Stimulated activated CD8-positive, alpha-beta memory T cell treated with anti-CD3 and anti-CD28 coated beads, Interleukin-15, amount 100 ng/mL, for 48 hours (primary cell): ENCODE measurements around the gene NEK5.
"Not testable (repeated sequence)": the region's sequence is repeated elsewhere in the genome, so short reads cannot be mapped to it uniquely, and the experiment has no call there.

Experiments
- DNase-seq, 2 donors: peaks; one replicate each; pipeline ENCODE4 v3.0.0-alpha.2; 2020; ENCODE audit warnings: low read depth in 2 of 2

The NEK5 gene

DNA sequence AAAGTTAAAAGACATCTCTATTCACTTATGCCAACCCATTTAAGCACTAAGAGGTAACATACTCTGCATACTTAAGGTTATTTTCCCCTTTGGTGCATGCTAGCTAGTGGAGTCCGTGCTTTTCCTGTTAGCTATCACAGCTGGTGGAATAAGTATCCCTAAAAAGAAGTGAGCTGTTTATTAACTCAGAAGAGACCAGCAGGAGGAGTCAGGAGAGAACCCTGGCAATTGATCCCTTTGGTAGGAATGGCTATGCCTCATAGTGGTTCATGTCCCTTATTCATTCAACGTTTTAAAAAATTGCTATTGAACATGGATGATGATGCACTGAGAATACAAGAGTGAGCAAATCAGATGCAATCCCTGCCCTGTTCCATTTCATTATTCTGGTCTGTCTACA, 12.4 kb upstream of the NEK5 start:
- DNase-seq, result no peak

DNA sequence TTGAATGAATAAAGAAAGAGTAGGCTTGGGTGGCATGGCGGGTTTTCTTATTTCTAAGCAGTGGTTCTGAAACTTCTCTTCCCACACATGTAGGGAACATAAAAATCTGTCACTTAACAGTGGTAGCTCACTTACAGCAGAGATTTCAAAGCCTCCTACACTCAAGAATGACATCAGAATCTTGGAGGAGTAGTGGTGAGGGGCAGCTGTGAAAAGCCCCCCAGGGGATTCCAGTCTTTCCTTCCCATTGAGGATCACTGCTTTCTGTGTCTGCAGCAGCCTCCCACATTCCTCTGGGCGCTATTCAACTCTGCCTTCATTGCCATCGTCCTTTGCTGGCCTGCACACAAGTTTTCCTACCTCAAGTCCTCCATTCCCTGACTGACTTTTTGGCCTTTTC, 8.6 kb upstream of the NEK5 start:
- no peak for DNase-seq

DNA sequence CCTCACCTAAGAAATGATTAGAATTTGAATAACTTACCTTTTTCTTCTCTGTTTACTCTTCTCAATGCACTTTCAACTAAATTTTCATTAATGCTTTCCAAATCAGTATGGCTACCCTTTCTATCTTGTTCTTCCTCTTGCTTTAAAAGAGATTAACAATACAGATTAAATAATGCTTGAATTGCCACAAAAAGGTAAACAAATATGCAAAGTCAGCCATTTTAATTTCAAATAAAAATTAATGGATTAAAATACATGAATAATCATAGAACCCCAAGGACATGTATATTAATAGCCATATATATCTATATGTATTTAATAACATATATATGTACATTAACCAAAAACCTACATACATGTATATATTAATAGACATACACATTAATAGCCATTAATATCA, 7.9 kb upstream of the NEK5 start:
- no peak for DNase-seq

DNA sequence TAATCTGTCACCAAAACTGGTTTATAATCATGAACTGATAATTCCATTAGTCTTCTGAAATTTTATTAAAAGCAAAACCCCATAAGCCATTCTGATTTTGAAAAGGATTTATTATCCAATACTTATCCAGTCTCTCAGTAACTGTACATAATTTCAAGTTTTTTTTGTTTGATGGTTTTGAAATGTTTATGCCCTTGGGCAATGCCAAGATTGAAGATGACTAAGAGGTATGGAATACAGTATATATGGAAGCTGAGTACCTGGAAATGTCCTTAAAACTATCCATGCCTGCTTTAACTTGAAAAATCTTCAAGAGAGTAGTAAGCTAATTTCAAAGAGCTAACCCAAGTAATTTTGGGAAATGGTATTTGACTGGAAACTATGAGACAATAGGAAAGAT, 1.8 kb upstream of the NEK5 start:
- DNase-seq, result no peak

DNA sequence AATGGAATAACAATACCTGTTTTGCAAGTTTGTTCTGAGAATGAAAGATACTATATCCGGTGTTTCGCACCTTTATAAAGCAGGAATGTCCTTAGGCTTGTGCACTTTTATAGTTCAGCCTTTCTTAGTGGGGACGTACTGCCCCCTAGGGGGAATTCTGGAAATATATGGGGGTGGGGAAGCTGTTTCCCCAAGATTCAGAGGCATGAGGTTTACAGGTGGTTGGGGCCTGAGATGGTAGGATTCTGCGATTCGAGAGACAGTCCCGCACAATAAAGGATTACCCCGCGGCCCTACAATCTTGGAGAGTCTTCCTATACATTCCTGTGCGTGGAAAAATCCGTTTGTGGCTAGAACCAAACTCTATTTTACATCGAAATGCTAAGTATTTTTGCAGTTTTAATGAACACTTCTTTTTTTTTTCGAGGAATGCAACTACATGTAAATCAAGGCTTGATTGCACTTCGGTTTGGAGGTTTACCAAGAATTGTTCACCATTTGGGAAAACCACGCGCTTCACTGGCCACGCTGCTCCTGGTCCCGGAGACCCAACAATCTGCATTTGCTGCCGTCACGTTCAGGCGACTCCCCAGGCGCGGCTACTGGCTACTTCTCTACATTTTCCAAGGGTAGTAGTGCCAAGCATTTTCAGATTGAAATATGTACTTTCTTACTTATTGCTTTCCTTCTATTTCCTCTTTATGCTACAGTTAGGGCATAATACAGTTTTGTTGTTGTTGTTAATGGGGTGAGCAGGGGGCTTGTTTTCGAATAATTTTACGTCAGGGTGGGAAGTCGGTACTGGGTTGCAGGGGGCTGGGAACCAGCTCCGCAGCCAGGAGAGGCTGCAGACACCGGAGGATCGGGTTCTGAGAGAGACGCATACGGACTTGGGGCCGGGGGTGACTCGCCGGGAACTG, 830 bp downstream of the NEK5 start:
- peak in 1 of 2 donors; percentile 10 for DNase-seq

DNA sequence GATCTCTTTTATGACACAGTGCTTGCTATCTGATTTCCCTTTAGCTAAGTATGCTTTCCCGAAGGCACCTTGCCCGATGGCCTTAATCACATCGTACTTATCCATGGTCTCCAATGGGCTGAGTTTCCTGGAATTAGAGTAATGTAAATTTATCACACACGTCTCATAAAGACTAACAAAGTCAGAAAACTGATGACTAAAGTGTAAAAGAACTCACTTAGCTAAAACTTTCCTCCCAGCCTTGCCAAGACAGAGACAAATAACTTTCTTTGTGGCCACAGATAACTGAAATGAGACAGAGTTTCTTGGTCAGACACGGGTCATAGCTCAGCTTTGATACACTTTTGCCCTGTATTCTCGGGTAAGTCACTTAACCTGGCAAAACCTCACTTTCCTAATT, 1.5 kb downstream of the NEK5 start:
- no peak for DNase-seq

DNA sequence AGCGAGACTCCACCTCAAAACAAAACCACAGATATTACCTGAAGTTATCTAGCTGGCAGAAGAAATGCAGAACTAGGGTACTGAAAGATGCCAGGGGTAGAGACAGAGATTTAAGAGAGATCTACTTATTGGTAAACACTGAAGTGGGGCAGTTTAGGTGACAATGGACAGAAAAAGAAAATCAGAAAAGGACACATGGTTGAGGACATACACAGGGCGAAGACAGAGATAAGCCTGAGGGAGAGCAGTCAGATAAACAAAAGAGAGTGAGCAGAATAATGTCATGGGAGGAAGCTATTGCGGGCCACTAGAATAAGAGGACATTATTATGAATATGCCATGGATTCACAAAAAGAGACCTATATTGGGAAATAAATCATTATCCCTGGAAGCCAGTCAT, 3.3 kb downstream of the NEK5 start:
- DNase-seq, result no peak

DNA sequence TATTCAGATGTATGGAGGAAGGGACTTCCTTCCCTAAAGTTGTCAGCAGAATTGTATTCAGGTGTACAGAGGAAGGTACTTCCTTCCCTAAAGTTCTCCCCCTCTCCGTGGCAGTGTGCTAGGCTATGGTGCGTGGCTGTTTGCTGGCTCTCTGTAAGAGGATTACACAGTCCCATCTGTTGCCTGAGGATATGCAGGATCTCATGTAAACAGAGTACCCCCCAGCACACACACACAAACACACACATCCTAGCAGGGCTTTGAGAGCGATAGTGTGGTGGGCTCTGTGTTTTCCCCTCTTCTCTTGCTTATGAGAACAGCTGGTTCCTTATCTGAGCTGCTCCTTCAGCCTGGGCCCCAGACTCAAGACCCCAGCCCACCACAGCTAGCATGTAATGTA, 10.3 kb downstream of the NEK5 start:
- no peak for DNase-seq

DNA sequence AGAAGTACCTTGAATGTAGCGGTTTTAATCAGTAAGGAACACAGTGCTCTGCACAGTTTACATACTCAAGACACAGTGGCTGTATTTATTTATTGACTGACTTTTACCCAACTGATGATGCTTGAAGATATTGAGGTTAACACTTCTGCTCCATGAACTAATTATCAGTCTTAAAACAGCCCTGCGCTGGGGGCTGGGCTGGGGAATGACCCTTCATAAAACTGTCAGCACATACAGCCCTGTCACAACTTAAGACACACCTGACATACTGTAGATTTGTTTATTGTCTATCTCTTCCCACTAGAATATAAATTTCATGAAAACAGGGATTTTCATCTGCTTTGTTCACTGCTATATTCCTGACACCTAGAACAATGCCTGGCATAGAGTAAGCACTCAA, 10.8 kb downstream of the NEK5 start:
- no peak for DNase-seq

DNA sequence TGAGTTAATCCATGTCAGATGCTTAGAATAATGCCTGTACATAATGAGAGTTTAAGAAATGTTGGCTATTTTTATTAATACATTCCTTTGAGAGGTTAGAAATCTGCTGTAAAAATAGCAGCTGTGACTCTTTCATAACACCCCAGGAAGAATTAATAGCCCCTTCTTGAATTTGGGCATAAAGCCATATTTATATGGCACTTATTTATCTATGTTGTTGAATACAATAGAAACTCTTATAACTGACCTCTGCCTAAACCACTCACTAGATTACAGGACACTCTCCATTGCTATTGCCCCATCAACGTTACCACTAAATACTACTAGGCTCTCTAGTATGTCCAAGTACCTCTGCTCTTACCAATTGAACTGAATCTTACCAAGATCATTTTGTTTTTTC, 16.3 kb downstream of the NEK5 start:
- DNase-seq, result no peak

DNA sequence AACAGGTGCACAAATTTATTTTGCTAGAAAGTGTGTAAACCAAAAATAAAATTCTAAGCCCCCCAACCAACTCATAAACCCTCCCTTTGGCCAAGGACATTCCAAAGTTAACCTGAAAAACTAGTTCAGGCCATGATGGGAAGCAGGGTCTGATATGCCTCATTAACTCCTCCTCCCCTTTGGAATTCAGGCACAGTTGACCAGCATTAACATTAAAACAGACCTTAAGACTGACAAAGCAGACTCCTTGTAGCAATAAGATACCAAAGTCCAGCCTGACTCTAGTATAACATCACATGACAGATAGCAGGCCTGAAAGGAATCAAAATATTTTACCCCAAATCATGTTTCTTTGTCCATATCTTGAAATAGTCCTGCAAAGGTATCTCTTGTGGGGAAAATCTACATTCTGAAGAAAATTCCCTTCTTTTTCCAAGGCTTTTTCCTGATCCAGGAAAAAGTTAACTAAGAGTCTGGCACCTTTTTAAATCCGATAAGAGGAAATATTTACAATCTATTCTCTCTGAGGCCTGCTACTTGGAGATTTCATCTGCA, 19.7 kb downstream of the NEK5 start:
- no peak for DNase-seq

DNA sequence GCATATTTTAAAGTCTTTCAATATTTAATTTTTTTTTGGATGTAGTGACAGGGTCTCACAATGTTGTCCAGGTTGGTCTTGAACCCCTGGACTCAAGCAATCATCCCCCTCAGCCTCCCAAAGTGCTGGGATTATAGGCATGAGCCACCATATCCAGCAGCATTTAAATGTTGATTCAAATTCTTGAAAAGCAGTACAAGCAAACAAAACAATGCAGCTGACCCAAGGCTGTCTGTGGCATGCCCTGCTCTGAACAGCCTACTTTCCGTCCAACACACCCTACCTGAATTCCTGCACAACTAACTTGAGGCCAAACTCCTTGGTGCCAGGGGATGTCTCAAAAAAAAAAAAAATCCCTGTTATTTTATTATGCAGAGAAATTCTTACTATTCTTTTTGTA, 23.0 kb downstream of the NEK5 start:
- DNase-seq, result no peak

DNA sequence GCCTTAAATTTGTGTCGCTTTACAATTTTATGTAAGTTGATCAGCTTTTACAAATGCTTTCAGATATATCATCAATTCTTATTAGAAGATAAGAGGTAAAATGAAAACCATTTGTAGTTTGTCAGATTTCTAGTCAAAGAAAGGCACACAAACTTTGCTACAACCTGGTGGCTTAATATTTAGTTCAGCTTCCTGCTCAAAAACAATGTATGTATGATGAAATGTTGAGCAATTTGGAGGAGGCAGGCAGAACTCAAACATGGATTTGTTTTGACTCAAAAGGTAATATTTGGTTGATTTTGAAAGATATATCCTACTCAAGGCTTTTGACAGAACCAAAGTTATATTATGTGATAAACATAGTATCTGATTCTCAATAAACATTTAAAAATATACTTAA, 24.2 kb downstream of the NEK5 start:
- no peak for DNase-seq

DNA sequence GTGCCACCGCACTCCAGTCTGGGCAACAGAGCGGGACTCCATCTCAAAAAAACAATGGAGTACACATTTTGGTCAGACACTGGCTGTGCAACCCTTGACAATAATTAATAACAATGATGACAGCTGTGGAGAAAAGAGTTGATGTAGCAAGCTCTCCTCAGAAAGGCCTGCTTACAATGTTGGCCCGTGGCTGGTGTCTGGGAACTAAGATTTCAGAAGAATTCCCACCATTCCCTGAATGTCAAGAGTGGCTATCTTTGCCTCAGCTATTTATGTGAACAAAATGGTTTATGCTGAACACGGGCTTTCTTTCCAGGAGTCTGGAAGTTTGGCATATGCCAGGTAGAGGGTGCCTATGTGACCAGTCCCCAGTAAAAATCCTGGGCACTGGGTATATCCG, 25.5 kb downstream of the NEK5 start:
- no peak for DNase-seq

DNA sequence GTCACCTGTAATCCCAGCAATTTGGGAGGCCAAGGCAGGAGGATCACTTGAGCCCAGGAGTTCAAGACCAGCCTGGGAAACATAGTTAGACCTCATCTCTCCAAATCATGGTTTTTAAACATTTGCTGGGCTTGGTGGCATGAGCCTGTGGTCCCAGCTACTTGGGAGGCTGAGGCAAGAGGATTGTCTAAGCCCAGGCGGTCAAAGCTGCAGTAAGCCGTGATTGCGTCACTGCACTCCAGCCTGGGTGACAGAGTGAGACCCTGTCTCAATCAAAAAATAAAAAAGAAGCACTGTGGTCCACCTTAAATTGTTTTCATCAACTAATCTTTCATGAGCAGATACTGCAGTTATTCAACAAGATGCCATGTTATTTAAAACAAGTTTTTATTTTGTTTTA, 26.4 kb downstream of the NEK5 start:
- DNase-seq, result not testable (repeated sequence)

DNA sequence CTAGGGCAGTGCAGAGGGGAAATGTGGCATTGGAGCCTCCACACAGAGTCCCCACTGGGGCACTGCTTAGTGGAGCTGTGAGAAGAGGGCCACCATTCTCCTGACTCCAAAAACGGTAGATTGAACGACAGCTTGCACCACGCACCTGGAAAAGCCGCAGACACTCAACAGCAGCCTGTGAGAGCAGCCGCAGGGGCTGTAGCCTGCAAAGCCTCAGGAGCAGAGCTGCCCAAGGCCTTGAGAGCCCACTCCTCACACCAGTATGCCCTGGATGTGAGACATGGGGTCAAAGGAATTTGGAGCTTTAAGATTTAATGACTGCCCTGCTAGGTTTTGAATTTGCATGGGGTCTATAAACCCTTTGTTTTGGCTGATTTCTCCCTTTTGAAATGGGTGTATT, 31.7 kb downstream of the NEK5 start:
- no peak for DNase-seq

DNA sequence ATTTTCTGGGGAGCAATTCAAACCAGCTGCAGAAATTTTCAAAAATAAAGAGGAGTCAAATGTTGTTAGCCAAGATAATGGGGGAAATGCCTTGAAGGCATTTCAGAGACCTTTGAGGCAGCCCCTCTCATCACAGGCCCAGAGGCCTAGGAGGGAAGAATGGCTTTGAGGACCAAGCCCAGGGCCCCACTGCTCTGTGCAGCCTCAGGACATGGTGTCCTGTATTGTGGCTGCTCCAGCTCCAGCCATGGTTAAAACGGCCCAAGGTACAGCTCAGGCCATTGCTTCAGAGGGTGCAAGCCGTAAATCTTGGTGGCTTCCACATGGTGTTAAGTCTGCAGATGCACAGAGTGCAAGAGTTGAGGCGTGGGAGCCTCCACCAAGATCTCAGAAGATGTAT, 32.1 kb downstream of the NEK5 start:
- no peak for DNase-seq

DNA sequence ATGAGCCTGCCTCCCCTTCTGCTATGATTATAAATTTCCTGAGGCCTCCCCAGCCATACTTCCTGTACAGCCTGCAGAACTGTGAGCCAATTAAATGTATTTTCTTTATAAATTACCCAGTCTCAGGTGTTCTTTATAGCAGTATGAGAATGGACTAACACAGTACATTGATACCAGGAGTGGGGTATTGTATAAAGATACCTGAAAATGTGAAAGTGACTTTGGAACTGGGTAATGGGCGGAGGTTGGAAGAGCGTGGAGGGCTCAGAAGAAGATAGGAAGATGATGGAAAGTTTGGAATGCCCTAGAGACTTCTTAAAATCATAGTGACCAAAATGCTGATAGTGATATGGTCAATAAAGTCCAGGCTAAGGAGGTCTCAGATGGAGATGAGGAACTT, 32.8 kb downstream of the NEK5 start:
- DNase-seq, result no peak

DNA sequence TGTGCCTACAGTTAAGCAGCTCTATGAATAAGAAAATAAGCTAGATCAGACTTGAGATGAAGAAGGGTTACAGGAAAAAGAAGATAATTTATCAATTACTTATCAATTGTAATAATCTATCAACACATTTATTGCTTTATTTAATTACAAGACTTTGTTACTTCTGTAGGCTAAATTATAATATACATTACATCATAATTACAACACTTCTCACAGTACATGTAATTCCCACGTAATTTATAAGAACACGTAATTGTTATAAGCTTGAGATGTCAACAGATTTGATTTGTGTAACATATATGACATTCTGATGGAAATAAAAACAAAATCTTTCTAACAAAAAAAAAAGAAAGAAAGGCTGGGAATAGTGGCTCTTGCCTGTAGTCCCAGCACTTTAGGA, 36.8 kb downstream of the NEK5 start:
- no peak for DNase-seq

DNA sequence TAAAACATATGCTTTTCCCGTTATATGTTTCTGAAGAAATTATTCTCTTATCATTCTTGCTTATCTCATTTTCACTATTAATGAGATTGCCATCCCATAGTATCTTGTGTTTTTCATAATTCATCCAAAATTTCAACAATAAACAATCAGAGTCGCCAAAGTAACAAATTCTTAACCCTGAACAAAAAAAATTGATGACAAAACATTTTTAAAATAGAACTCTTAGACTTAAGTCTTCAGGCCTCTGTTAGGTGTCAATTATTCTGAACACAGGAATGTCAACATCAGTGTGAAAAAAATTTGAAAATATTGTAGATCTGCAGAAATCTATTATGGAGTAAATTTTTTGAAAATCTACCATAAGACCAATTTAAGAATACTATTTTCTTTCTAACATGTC, 37.4 kb downstream of the NEK5 start:
- no peak for DNase-seq

DNA sequence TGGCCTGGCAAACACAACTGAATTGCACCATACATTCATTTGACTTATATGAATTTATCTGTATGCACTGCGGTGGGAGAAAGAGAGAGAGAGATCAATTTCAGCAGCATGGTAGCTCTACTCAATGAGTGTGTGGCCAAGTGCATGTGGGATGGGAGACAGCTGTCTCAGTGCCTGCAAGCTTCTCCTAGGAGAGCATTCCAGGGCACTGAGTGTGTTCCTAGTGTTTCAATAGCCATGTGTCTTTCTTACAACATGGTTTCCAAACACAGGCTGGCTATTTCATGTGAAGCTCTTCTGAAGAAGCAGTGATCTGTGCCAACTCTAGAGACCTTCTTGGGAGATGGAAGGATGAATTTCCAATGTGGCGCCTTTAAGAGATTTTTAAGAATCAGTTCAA, 43.5 kb downstream of the NEK5 start:
- no peak for DNase-seq

DNA sequence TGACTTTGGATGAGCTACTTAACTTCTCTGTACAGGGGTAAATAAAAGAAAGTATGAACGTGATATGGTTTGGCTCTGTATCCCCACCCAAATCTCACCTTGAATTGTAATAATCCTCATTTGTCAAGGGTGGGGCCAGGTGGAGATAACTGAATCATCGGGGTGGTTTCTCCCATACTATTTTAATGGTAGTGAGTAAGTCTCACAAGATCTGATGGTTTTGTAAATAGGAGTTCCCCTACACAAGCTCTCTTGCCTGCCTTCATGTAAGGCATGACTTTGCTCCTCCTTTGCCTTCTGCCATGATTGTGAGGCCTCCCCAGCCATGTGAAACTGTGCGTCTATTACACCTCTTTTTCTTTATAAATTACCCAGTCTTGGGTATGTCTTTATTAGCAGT, 43.9 kb downstream of the NEK5 start:
- not testable (repeated sequence) for DNase-seq

DNA sequence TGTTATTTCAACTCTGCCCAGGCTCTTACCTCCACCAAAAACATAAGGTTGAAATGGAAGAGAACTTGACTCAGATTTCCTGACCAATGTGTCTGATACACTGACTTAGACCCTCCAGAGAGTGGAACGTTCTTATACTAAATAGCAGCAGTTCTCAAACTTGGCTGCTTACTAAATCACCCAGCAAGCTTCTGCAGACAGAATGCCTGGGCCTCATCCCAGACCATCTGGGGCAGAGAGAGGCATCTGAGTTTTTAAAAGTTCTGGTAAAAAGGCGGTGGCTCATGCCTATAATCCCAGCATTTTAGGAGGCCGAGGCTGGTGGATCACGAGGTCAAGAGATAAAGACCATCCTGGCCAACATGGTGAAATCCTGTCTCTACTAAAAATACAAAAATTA, 46.3 kb downstream of the NEK5 start:
- DNase-seq, result no peak

DNA sequence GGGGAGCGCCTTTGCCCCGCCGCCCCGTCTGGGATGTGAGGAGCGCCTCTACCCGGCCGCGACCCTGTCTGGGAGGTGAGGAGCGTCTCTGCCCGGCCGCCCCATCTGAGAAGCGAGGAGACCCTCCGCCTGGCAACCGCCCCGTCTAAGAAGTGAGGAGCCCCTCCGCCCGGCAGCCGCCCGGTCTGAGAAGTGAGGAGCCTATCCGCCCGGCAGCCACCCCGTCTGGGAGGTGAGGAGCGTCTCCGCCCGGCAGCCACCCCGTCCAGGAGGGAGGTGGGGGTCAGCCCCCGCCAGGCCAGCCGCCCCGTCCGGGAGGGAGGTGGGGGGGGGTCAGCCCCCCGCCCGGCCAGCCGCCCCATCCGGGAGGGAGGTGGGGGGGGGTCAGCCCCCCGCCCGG, 49.0 kb downstream of the NEK5 start:
- DNase-seq, result not testable (repeated sequence)
